GM20000 (cell line): ENCODE results near the gene SUSD6.

Experiments used
- DNase-seq: peaks from one replicate; pipeline ENCODE4 v3.0.0; 2012; ENCODE audit warnings: low spot score
- TF ChIP-seq, protein P1 (sequence below): IDR thresholded peaks from 2 replicates; pipeline ENCODE4 v1.5.1; 2012; ENCODE audit warnings: mild to moderate bottlenecking, control low read depth; ENCODE audit errors: extremely low read depth, missing control alignments

The SUSD6 gene

DNA sequence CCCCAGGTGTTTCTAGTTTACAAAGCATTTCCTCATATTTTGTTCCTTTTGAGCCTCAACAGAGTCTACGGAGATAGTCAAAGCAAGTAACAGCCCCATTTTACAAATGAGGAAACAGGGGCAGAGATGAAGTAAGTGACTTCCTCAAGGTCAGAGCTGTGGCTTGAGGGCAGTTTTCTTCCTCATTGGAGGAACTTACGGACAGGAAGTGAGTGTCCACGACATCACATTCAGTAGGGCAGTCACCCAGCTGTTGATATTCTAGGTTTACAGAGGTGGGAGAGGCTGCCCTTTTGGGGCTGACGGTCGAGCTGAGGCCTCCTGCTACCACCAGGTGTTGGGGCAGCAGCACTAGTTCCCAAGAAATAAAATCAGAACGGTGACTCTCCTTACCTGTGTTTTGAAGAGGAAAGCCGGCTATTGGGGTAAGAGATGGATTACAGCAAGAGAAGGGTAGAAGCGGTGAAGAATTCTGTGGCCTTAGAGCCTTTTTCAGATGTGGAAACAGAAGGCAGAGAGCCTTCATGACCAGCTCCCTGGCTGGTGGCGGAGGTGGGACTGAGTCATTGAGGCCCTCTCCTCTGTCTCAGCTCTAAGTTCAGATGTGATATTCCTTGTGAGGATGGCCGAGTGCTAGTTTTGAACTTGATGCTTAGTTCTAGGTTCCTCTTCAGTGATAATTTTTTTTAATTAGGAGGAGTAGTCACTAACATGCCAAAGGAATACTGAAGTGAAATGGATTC lies 41.7 kb downstream of the SUSD6 start:
- peak; percentile 25 for DNase-seq
- TF ChIP-seq, protein P1, sequence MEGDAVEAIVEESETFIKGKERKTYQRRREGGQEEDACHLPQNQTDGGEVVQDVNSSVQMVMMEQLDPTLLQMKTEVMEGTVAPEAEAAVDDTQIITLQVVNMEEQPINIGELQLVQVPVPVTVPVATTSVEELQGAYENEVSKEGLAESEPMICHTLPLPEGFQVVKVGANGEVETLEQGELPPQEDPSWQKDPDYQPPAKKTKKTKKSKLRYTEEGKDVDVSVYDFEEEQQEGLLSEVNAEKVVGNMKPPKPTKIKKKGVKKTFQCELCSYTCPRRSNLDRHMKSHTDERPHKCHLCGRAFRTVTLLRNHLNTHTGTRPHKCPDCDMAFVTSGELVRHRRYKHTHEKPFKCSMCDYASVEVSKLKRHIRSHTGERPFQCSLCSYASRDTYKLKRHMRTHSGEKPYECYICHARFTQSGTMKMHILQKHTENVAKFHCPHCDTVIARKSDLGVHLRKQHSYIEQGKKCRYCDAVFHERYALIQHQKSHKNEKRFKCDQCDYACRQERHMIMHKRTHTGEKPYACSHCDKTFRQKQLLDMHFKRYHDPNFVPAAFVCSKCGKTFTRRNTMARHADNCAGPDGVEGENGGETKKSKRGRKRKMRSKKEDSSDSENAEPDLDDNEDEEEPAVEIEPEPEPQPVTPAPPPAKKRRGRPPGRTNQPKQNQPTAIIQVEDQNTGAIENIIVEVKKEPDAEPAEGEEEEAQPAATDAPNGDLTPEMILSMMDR, result no peak

DNA sequence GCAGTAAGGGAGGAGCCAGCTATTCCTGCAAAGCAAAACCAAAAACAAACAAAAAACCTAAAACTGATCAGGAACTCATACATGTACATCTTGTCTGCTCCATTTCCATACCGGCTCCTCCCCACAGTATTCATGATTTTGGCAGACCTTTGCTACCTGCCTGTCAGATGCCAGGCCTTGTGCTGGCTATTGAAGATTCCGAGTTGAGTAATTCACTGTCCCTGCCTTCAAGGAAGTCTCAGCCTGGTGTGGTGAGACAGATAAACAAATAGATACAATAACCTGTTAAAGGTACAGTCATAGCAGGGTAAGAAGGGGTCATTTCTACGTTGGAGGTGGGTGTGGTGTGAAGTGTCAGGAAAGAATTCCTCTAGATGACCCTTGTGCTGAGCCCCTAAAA lies 42.7 kb downstream of the SUSD6 start:
- TF ChIP-seq, protein P1, result no peak
- DNase-seq, result no peak

DNA sequence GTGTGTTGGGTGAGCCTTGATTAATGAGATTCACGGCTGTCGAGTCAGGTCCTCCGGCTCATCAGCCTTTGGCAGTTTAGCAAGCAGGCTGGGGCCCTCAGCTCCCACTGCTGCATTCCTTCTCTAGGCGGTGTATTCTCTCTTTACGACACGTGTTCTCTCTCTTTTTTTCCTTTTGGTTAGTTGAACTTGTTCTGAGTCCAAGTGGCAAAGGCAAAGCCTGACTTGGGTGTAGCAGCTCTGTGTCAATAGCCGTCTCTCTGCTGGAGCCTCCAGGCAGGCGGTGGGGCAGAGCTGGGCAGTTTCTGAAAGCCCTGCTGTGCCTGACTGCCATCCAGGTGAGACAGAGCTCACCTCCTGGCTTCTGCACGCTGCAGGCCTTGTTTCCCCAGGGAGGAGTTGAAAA lies 46.6 kb downstream of the SUSD6 start:
- DNase-seq, result no peak
- TF ChIP-seq, protein P1, result no peak

DNA sequence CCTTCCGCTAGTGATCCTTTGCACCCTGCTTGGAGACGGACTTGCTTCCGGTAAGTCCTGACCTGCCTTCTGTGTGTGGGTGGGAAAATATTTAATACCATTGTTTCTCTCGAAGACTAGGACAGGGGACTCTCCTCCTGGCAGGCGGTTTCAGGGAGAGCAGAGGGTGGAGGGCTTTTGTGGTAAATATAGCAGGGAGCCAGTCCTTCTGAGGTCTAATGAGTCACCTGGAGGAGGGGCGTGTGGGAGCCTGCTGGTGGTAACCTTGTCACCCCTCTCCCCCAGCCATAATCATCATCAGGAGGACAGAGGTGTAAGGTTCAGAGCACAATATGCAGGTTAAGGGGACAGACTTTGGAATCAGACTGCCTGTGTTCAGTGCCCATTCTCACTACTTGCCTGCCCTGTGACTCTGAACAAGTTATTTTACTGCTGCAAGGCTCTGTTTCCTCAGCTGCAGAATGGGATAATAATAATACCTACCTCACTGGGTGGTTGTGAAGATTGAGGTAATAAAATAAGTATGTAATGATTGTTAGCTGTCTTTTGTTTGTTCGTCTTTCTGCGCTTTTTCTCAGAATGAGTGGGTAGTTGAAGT lies 47.4 kb downstream of the SUSD6 start:
- TF ChIP-seq, protein P1, result no peak
- no peak for DNase-seq

DNA sequence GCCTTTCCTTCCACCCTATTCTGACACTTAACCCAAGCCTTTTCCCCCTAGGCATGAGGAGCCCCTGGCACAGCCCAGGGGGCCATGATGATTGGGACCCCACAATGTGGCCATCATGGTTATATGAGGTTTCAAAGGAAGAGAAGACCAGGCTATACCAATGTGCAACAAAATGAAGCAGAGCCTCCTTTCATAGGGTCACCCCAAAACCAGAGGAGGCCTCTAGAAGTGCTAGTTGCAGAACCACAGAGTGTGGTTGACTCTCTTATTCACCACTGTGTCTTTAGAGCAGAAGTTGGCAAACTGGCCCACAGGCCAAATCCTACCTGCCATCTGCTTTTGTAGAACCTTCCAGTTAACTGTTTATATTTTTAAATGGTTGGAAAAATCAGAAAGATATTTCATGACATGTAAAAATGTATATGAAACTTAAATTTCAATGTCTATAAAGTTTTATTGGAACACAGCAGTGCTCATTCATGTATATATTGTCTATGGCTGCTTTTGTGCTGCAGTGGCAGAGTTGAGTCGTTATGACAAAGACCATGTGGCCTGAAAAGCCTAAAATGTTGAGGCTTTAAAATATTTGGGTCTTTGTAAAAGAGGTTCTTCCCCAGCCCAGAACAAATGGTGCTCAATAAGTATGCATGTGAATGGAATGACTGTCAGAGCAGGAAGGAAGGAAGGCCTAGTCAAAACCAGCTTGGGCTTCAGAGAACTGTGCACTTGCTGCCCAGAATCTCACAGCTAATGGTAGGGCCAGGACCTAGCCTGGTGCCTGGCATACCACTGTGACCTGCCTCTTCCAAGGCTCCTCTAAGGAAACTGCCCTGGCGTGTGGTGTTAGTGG lies 49.2 kb downstream of the SUSD6 start:
- DNase-seq, result no peak

DNA sequence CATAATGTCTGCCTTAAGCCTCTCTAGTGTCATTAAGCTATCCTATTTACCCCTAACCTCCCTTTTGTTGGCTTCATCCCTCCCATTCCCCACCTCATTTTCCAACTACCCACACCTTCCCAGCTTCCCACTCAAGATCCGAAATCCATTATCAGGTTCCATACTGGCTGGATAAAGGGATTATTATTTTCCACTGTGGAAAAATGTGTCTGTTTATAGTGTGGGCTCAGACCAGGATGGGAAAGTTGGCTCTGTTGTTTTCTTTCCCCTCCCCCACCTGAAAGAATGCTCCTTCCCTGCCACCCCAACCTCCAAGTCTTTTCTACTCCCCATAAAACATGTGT lies 49.8 kb downstream of the SUSD6 start:
- no peak for DNase-seq
- TF ChIP-seq, protein P1, result no peak

More for the DNA sequence above, 49.2 kb downstream of the SUSD6 start:
- TF ChIP-seq, protein P1, result no peak
